HepG2 (cell line): ENCODE results near the gene MARK2. TPM values are rescaled to one million over a fixed set of nuclear protein-coding genes. Genes with fewer than 3 reads are reported as not detected.

Experiments
- AFF4 ChIP-seq: sonication (generic); formaldehyde crosslinking; IDR thresholded peaks from 2 replicates; pipeline ENCODE4 v1.4.0; 2020; ENCODE audit warnings: missing genetic modification reagents
- CAMTA2 ChIP-seq: sonication (generic); formaldehyde crosslinking; IDR thresholded peaks from 2 replicates; pipeline ENCODE4 v1.4.0; 2020; ENCODE audit warnings: mild to moderate bottlenecking, missing genetic modification reagents, borderline replicate concordance
- CREB3 ChIP-seq: sonication (generic); formaldehyde crosslinking; IDR thresholded peaks from 2 replicates; pipeline ENCODE4 v1.5.0; 2020; ENCODE audit warnings: missing genetic modification reagents
- ETV5 ChIP-seq: IDR thresholded peaks from 2 replicates; pipeline ENCODE4 v1.6.1; 2018; ENCODE audit warnings: missing biosample characterization, missing genetic modification reagents, inconsistent platforms, borderline replicate concordance
- GABPB1 ChIP-seq: IDR thresholded peaks from 2 replicates; pipeline ENCODE4 v1.6.1; 2016; ENCODE audit warnings: mild to moderate bottlenecking, missing genetic modification reagents, moderate library complexity, missing compliant biosample characterization
- HNRNPK ChIP-seq: fragments of 200-400 bp; formaldehyde crosslinking; IDR thresholded peaks from 2 replicates; pipeline ENCODE4 v1.6.1; 2018; ENCODE audit warnings: low read length, low read depth, moderate library complexity, mild to moderate bottlenecking; ENCODE audit not compliant: poor library complexity, severe bottlenecking
- HOMEZ ChIP-seq: IDR thresholded peaks from 2 replicates; pipeline ENCODE4 v1.6.1; 2016; ENCODE audit warnings: low read depth
- KLF16 ChIP-seq, 2 experiments: sonication (generic) in 1 of 2; formaldehyde crosslinking in 1 of 2; IDR thresholded peaks; 2 replicates each; pipeline versions ENCODE4 v1.6.1 to v1.8.0; 2016 to 2023; ENCODE audit warnings: missing genetic modification reagents in 2 of 2, missing compliant biosample characterization in 1 of 2
- LBX2 ChIP-seq: sonication (generic); formaldehyde crosslinking; IDR thresholded peaks from 2 replicates; pipeline ENCODE4 v1.5.0; 2020; ENCODE audit warnings: missing genetic modification reagents, mild to moderate bottlenecking, borderline replicate concordance
- ZNF282 ChIP-seq: fragments of 450-650 bp; IDR thresholded peaks from 2 replicates; pipeline ENCODE4 v1.6.1; 2018; ENCODE audit not compliant: partially characterized antibody
- ZNF619 ChIP-seq: sonication (generic); formaldehyde crosslinking; IDR thresholded peaks from 2 replicates; pipeline ENCODE4 v1.4.0; 2020; ENCODE audit warnings: mild to moderate bottlenecking, missing genetic modification reagents
- ZNF713 ChIP-seq: sonication (generic); formaldehyde crosslinking; IDR thresholded peaks from 2 replicates; pipeline ENCODE4 v1.4.0; 2020; ENCODE audit warnings: mild to moderate bottlenecking, missing genetic modification reagents
- ZNF784 ChIP-seq: sonication (generic); formaldehyde crosslinking; IDR thresholded peaks from 2 replicates; pipeline ENCODE4 v1.5.1; 2020; ENCODE audit warnings: missing genetic modification reagents, mild to moderate bottlenecking, borderline replicate concordance
- ZNF839 ChIP-seq: sonication (generic); formaldehyde crosslinking; IDR thresholded peaks from 2 replicates; pipeline ENCODE4 v1.4.0; 2020; ENCODE audit warnings: missing genetic modification reagents, mild to moderate bottlenecking, borderline replicate concordance
- ZNF879 ChIP-seq: sonication (generic); formaldehyde crosslinking; IDR thresholded peaks from 2 replicates; pipeline ENCODE4 v1.8.1; 2023; ENCODE audit warnings: missing genetic modification reagents
- polyA plus RNA-seq, 8 experiments: library from polyadenylated mRNA; depleted of rRNA in 3 of 8; stranded (reverse) in 7 of 8; unstranded in 1 of 8; fragments of >200 nt; fragmentation: Illumina TruSeq in 4 of 8; extraction: Trizol in 4 of 8; gene quantifications; 2 replicates each; pipeline versions ENCODE4 v1.2.1 to v1.2.3, GENCODE V29; 2011 to 2016; ENCODE audit warnings: low read depth in 4 of 8, missing spikeins in 1 of 8, mixed read lengths in 1 of 8; ENCODE audit not compliant: insufficient read depth in 1 of 8
- total RNA-seq, 5 experiments: library from RNA; depleted of rRNA; stranded (reverse); fragments of >200 nt; fragmentation: Illumina TruSeq; extraction: Trizol; gene quantifications; 2 replicates each; pipeline ENCODE4 v1.2.3, GENCODE V29; 2016; ENCODE audit warnings: low read depth in 1 of 5
- TF ChIP-seq, protein P1 (sequence below): sonication (generic); formaldehyde crosslinking; conservative IDR thresholded peaks from 2 replicates; pipeline ENCODE4 v1.4.0; 2020; ENCODE audit warnings: missing genetic modification reagents
- TF ChIP-seq, protein P2 (sequence below): sonication (generic); formaldehyde crosslinking; IDR thresholded peaks from 2 replicates; pipeline ENCODE4 v1.8.0; 2022; ENCODE audit warnings: mild to moderate bottlenecking, missing genetic modification reagents, borderline replicate concordance

MARK2 gene
- total and polyA plus RNA-seq, 2 of the 13 experiments (the other 11 are each of a cell fraction or from before 2014, with no cell fraction given), result 13.5 to 13.9 TPM

DNA sequence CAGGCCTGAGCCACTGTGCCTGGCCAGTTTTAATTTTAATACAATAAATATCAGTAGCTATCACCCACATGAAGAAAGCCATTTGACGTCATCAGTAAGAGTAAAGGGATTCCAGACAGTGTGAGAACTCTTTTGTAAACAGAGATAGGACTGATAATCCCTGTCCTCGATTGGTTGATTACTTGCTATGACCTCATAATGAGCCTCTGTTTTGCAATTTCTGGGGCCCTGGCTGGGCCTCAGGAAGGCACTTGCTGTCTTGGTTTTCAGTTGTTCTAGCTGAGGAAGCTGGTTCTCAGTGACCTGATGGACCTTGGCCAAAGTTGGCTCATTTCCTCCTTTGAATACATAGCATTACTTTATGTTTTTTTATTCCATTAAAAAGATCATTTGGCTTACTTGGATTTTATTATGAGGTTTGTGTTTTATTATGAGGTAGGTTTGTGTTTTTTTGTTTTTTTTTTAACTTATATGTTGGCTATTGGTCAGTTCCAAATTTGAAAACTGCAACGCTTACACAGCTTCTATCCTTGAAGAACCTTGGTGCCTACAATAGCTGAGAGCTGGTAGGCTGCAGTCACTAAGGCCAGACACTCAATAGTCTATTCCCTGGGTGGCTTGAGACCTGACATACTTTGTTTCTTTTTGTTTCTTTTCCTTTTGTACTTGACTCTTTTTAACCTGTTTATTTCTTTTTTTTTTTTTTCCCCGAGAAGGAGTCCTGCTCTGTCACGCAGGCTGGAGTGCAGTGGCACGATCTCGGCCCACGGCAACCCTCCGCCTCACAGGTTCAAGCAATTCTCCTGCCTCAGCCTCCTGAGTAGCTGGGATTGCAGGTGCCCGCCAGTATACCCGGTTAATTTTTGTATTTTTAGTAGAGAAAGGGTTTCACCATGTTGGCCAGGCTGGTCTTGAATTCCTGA lies 20.0 kb downstream of the MARK2 start (continued):
- TF ChIP-seq ZNF839 (no peak), ZNF713 (CRISPR knock-in tag) (no peak), AFF4 (CRISPR knock-in tag) (no peak), ZNF879 (CRISPR knock-in tag) (no peak), LBX2 (CRISPR knock-in tag) (no peak), ZNF784 (CRISPR knock-in tag) (no peak), HOMEZ (CRISPR knock-in tag) (peak; percentile 45; the same call in 1 of the 2 replicates), CREB3 (CRISPR knock-in tag) (no peak), ZNF282 (no peak), ZNF619 (CRISPR knock-in tag) (no peak), ETV5 (peak; percentile 43; the same call in 1 of the 2 replicates), KLF16 (CRISPR knock-in tag; IDR thresholded peaks at IDR 0.05) (peak in 1 of 2 experiments; percentile 41; a peak in 1 of 4 replicates), CAMTA2 (CRISPR knock-in tag) (no peak), GABPB1 (CRISPR knock-in tag) (no peak), HNRNPK (no peak)
- TF ChIP-seq, protein P1, sequence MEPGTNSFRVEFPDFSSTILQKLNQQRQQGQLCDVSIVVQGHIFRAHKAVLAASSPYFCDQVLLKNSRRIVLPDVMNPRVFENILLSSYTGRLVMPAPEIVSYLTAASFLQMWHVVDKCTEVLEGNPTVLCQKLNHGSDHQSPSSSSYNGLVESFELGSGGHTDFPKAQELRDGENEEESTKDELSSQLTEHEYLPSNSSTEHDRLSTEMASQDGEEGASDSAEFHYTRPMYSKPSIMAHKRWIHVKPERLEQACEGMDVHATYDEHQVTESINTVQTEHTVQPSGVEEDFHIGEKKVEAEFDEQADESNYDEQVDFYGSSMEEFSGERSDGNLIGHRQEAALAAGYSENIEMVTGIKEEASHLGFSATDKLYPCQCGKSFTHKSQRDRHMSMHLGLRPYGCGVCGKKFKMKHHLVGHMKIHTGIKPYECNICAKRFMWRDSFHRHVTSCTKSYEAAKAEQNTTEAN (CRISPR knock-in tag), result no peak
- TF ChIP-seq, protein P2, sequence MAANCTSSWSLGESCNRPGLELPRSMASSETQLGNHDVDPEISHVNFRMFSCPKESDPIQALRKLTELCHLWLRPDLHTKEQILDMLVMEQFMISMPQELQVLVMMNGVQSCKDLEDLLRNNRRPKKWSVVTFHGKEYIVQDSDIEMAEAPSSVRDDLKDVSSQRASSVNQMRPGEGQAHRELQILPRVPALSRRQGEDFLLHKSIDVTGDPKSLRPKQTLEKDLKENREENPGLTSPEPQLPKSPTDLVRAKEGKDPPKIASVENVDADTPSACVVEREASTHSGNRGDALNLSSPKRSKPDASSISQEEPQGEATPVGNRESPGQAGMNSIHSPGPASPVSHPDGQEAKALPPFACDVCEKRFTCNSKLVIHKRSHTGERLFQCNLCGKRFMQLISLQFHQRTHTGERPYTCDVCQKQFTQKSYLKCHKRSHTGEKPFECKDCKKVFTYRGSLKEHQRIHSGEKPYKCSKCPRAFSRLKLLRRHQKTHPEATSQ (CRISPR knock-in tag), result no peak
